GM12878 (cell line): Measurements from ENCODE around the gene CRB1. TPM values are rescaled to one million over a fixed set of nuclear protein-coding genes. Genes with fewer than 3 reads are reported as not detected.

Source experiments
- ATAC-seq: fragments of 200-7000 bp; cut with Tn5 transposase; 3 replicates; pipeline ENCODE4 v1.9.1; 2020; ENCODE audit warnings: mild to moderate bottlenecking, moderate library complexity
- BruUV-seq: library from RNA; stranded (reverse); fragments of 400-500 nt; replicated peaks from 2 replicates; lab custom pipeline; 2021; lab: Mats Ljungman, UMichigan
- CTCF ChIA-PET: fragments of 300-600 bp; sonication (Branson Sonifier 250); formaldehyde crosslinking; extraction: SDS; loops from one replicate; lab custom pipeline; 2021; ENCODE audit warnings: inconsistent platforms; lab: Yijun Ruan, JAX
- POLR2A ChIA-PET: fragments of 350-600 bp; formaldehyde crosslinking; extraction: SDS; loops from one replicate; lab custom pipeline; 2021; ENCODE audit warnings: inconsistent platforms; lab: Charles Lee
- RAD21 ChIA-PET: fragments of 300-600 bp; sonication (Branson Sonifier 250); formaldehyde crosslinking; loops from one replicate; lab custom pipeline; 2023; ENCODE audit warnings: antibody characterized with exemption; ENCODE audit not compliant: unreplicated experiment; lab: Charles Lee
- SMC1A ChIA-PET: fragments of 300-600 bp; sonication (Branson Sonifier 250); formaldehyde crosslinking; loops from one replicate; lab custom pipeline; 2023; ENCODE audit not compliant: unreplicated experiment, uncharacterized antibody; lab: Charles Lee
- DNase-seq: peaks from one replicate; pipeline ENCODE4 v3.0.0-alpha.2; 2011; ENCODE audit warnings: low read depth, low spot score
- FAIRE-seq: peaks from 3 replicates; lab custom pipeline; 2011; peaks lifted over from hg19 to GRCh38; lab: Jason Lieb, UNC
- H2AFZ ChIP-seq: 2 replicates; pipeline ENCODE4 v1.6.0; 2011; ENCODE audit warnings: low read depth, low read length, control low read depth; ENCODE audit not compliant: control insufficient read depth
- H3K27ac ChIP-seq: 2 replicates; pipeline ENCODE4 v1.5.1; 2011; ENCODE audit warnings: control low read depth; ENCODE audit not compliant: control insufficient read depth, insufficient read depth
- H3K27me3 ChIP-seq, 2 experiments: replicated peaks in 1 of 2; 2 replicates each; pipeline versions ENCODE4 v1.6.0 to v1.6.1; 2011; ENCODE audit warnings: low read length in 1 of 2; ENCODE audit not compliant: control insufficient read depth in 2 of 2, insufficient read depth in 2 of 2
- H3K36me3 ChIP-seq, 2 experiments: 2 replicates each; pipeline ENCODE4 v1.5.1; 2011; ENCODE audit warnings: low read length in 1 of 2; ENCODE audit not compliant: control insufficient read depth in 2 of 2, insufficient read depth in 2 of 2
- H3K4me1 ChIP-seq: 2 replicates; pipeline ENCODE4 v1.6.1; 2011; ENCODE audit warnings: mild to moderate bottlenecking, low read length, moderate library complexity, mixed read lengths; ENCODE audit not compliant: control insufficient read depth, insufficient read depth
- H3K4me2 ChIP-seq: 2 replicates; pipeline ENCODE4 v1.6.0; 2011; ENCODE audit warnings: control low read depth; ENCODE audit not compliant: control insufficient read depth, insufficient read depth
- H3K4me3 ChIP-seq: fragments of 200-600 bp; sonication (generic); 2 replicates; pipeline ENCODE4 v1.5.1; 2016
- H3K79me2 ChIP-seq: 2 replicates; pipeline ENCODE4 v1.6.0; 2011; ENCODE audit warnings: low read length; ENCODE audit not compliant: control insufficient read depth, insufficient read depth
- H3K9ac ChIP-seq: 2 replicates; pipeline ENCODE4 v1.8.0; 2011; ENCODE audit warnings: low read length, control low read depth, mixed read lengths; ENCODE audit not compliant: control insufficient read depth, insufficient read depth
- H3K9me3 ChIP-seq: replicated peaks from 3 replicates; pipeline ENCODE4 v1.5.1; 2011; ENCODE audit warnings: mild to moderate bottlenecking, low read length; ENCODE audit not compliant: control insufficient read depth, insufficient read depth
- H4K20me1 ChIP-seq: 2 replicates; pipeline ENCODE4 v1.6.0; 2011; ENCODE audit not compliant: control insufficient read depth, insufficient read depth
- CBX5 ChIP-seq: sonication (generic); IDR thresholded peaks from 2 replicates; pipeline ENCODE4 v1.6.1; 2016; ENCODE audit warnings: low read depth, moderate library complexity, mild to moderate bottlenecking, inconsistent platforms
- CREB1 ChIP-seq: IDR thresholded peaks from 2 replicates; pipeline ENCODE4 v1.6.1; 2012; ENCODE audit warnings: low read depth, mild to moderate bottlenecking, inconsistent platforms
- MLLT1 ChIP-seq: fragments of 450-650 bp; IDR thresholded peaks from 2 replicates; pipeline ENCODE4 v1.6.1; 2016; ENCODE audit warnings: mild to moderate bottlenecking
- NFIC ChIP-seq: IDR thresholded peaks from 2 replicates; pipeline ENCODE4 v1.6.1; 2012; ENCODE audit warnings: low read depth, mild to moderate bottlenecking, inconsistent platforms, low read length, moderate library complexity
- NFYA ChIP-seq: IDR thresholded peaks from 2 replicates; pipeline ENCODE4 v1.6.1; 2011; ENCODE audit warnings: low read depth, mild to moderate bottlenecking, low read length, improper control_type of control experiment, borderline replicate concordance
- NRF1 ChIP-seq: conservative IDR thresholded peaks from 2 replicates; pipeline ENCODE4 v1.6.1; 2011; ENCODE audit warnings: mild to moderate bottlenecking, low read depth, low read length, improper control_type of control experiment
- POLR2AphosphoS5 ChIP-seq: IDR thresholded peaks from 2 replicates; pipeline ENCODE4 v1.6.1; 2011; ENCODE audit warnings: mild to moderate bottlenecking, low read length, inconsistent platforms
- SMARCA5 ChIP-seq: fragments of 450-650 bp; IDR thresholded peaks from 2 replicates; pipeline ENCODE4 v1.6.1; 2017; ENCODE audit warnings: mild to moderate bottlenecking
- SMC3 ChIP-seq: IDR thresholded peaks from 2 replicates; pipeline ENCODE4 v1.6.1; 2011; ENCODE audit warnings: low read length, improper control_type of control experiment, borderline replicate concordance
- USF1 ChIP-seq: IDR thresholded peaks from 2 replicates; pipeline ENCODE4 v1.6.1; 2011; ENCODE audit warnings: borderline replicate concordance, low read depth, mild to moderate bottlenecking, moderate library complexity, mixed read lengths, low read length; ENCODE audit not compliant: insufficient read depth; ENCODE audit errors: extremely low read length
- ZBED1 ChIP-seq: IDR thresholded peaks from 2 replicates; pipeline ENCODE4 v1.6.1; 2016; ENCODE audit warnings: borderline replicate concordance
- ZNF622 ChIP-seq: fragments of 450-650 bp; IDR thresholded peaks from 2 replicates; pipeline ENCODE4 v1.6.1; 2017; ENCODE audit warnings: mild to moderate bottlenecking, inconsistent platforms
- WGBS: methylation state at CpG from one replicate; pipeline ENCODE4 v1.1.6; 2016; ENCODE audit warnings: low lambda C conversion rate; ENCODE audit not compliant: insufficient replicate concordance, insufficient coverage; ENCODE audit errors: missing lambda C conversion rate; 5-methylcytosine and 5-hydroxymethylcytosine counted together
- in situ Hi-C: fragments of 300-500 bp; cut with MboI; formaldehyde crosslinking; loops from 9 replicates; pipeline ENCODE4 v1.14.3; 2018; ENCODE audit warnings: mixed read lengths
- intact Hi-C: fragments of 100-400 bp; cut with micrococcal nuclease; formaldehyde crosslinking; loops from one replicate; pipeline ENCODE4 v1.14.2; 2022; ENCODE audit not compliant: unreplicated experiment
- polyA plus RNA-seq, 11 experiments: library from polyadenylated mRNA; depleted of rRNA in 4 of 11; unstranded in 6 of 11; stranded (reverse) in 5 of 11; fragments of >200 nt; fragmentation: Nextera tagmentation in 4 of 11; fragmentation: Illumina TruSeq in 1 of 11; extraction: Ambion mirVana in 4 of 11; extraction: Trizol in 1 of 11; gene quantifications; 1 replicate in 1 of 11; 2 replicates in 10 of 11; pipeline versions ENCODE4 v1.2.1 to v1.2.3, GENCODE V29; 2011 to 2016; ENCODE audit warnings: inconsistent platforms in 2 of 11, missing spikeins in 2 of 11, low read depth in 1 of 11
- total RNA-seq, 4 experiments: library from RNA; depleted of rRNA in 3 of 4; stranded (reverse); fragments of >200 nt in 3 of 4; fragmentation: Illumina TruSeq in 1 of 4; extraction: Trizol in 1 of 4; gene quantifications; 2 replicates each; pipeline versions ENCODE4 v1.2.1 to v1.2.3, GENCODE V29; 2013 to 2021
- TF ChIP-seq, protein P1 (sequence below): IDR thresholded peaks from 2 replicates; pipeline ENCODE4 v1.6.1; 2011; ENCODE audit warnings: borderline replicate concordance, low read depth, mild to moderate bottlenecking, moderate library complexity, low read length; ENCODE audit not compliant: insufficient read depth, poor library complexity, severe bottlenecking

CRB1 gene
- total and polyA plus RNA-seq, 10 of the 15 experiments (the other 5 are each of a cell fraction or from before 2014, with no cell fraction given) = 0.06 to 0.10 (median 0.06) TPM; not detected in 7

DNA sequence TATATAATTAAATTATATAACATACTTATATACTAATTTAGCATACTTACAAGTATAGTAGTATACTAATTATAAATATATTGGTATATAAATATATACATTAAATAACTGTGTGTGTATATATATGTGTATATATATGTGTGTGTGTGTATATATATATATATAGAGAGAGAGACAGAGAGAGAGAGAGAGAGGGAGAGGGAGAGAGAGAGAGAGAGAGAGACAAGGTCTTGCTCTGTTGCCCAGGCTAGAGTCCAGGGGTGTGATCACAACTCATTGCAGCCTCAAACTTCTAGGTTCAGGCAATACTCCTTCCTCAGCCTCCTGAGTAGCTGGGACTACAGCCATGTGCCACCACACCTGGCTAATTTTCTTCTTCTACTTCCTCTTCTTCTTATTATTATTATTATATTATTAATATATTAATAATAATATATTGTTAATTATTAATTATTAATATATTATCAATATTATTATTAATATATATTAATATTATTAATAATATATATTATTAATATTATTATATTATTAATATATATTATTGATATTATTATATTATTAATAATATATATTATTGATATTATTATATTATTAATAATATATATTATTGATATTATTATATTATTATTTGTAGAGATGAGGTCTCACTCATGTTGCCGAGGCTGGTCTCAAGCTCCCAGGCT is 185.5 kb downstream of the CRB1 start:
- H3K9ac ChIP-seq = no peak overlapping the region
- H3K27ac ChIP-seq = no peak overlapping the region
- DNase-seq = no peak
- SMC1A ChIA-PET = no interaction called here
- TF ChIP-seq ZBED1 = no peak
- TF ChIP-seq NFIC = no peak
- TF ChIP-seq SMARCA5 = no peak
- no peak for TF ChIP-seq ZNF622
- TF ChIP-seq CBX5 = no peak
- no peak for TF ChIP-seq SMC3
- TF ChIP-seq MLLT1 = no peak
- no peak for TF ChIP-seq NFYA
- TF ChIP-seq POLR2AphosphoS5 = no peak
- no peak for TF ChIP-seq NRF1
- TF ChIP-seq CREB1 = no peak
- TF ChIP-seq, protein P1, sequence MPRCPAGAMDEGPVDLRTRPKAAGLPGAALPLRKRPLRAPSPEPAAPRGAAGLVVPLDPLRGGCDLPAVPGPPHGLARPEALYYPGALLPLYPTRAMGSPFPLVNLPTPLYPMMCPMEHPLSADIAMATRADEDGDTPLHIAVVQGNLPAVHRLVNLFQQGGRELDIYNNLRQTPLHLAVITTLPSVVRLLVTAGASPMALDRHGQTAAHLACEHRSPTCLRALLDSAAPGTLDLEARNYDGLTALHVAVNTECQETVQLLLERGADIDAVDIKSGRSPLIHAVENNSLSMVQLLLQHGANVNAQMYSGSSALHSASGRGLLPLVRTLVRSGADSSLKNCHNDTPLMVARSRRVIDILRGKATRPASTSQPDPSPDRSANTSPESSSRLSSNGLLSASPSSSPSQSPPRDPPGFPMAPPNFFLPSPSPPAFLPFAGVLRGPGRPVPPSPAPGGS = no peak
- TF ChIP-seq USF1 = no peak
- no peak for FAIRE-seq
- no TSS peak for BruUV-seq
- no peak overlapping the region for H2AFZ ChIP-seq
- intact Hi-C loops = no loop called here
- H3K4me2 ChIP-seq = no peak overlapping the region
- H3K27me3 ChIP-seq = no peaks in the 10 kb centered on the region
- POLR2A ChIA-PET = no interaction called here
- no peaks in the 10 kb centered on the region for H3K4me1 ChIP-seq
- CTCF ChIA-PET = no interaction called here
- no peaks in the 10 kb centered on the region for H3K79me2 ChIP-seq
- 100% methylated on average over 1 of the region's 1 CpG for WGBS
- H4K20me1 ChIP-seq = no peaks in the 10 kb centered on the region
- no peaks in the 10 kb centered on the region for H3K36me3 ChIP-seq
- in situ Hi-C loops = no loop called here
- no peak overlapping the region for H3K4me3 ChIP-seq
- ATAC-seq = no peak
- RAD21 ChIA-PET = no interaction called here
- H3K9me3 ChIP-seq = no peaks in the 10 kb centered on the region; the same call in 2 of the 3 replicates
